ENCODE results near the gene MNX1.

The MNX1 gene

GRCh38 chr7:157027568-157028198 lies 17.2 kb upstream of the MNX1 start:
- peaks cover 52% of the 10 kb centered on the region for H3K27me3 ChIP-seq (ENCODE audit: insufficient read depth, poor library complexity, severe bottlenecking)
- TF ChIP-seq GABPA (IDR thresholded peaks at IDR 0.05; ENCODE audit: low read depth) (no peak), POLR2AphosphoS5 (IDR thresholded peaks at IDR 0.05; ENCODE audit: low read depth) (no peak), REST (IDR thresholded peaks at IDR 0.05; ENCODE audit: insufficient replicate concordance, low read depth) (no peak), CTCF (IDR thresholded peaks at IDR 0.05; ENCODE audit: insufficient read depth, low read length) (no peak), SPI1 (IDR thresholded peaks at IDR 0.05; ENCODE audit: borderline replicate concordance, low read depth) (no peak)
- no peak overlapping the region for H3K27ac ChIP-seq (replicated peaks)
- no peak for DNase-seq (ENCODE audit: low read depth in 1 of 2, low spot score in 1 of 2)
- H3K4me3 ChIP-seq (replicated peaks; ENCODE audit: insufficient read depth, low read length) = no peak overlapping the region

GRCh38 chr7:157024716-157025115 lies 14.3 kb upstream of the MNX1 start:
- H3K27ac ChIP-seq (replicated peaks) = no peak overlapping the region
- H3K4me3 ChIP-seq (replicated peaks; ENCODE audit: insufficient read depth, low read length) = no peak overlapping the region
- no peak for DNase-seq (ENCODE audit: low read depth in 1 of 2, low spot score in 1 of 2)
- TF ChIP-seq SPI1 (IDR thresholded peaks at IDR 0.05; ENCODE audit: borderline replicate concordance, low read depth) (no peak), GABPA (IDR thresholded peaks at IDR 0.05; ENCODE audit: low read depth) (no peak), POLR2AphosphoS5 (IDR thresholded peaks at IDR 0.05; ENCODE audit: low read depth) (no peak), REST (IDR thresholded peaks at IDR 0.05; ENCODE audit: insufficient replicate concordance, low read depth) (no peak), CTCF (IDR thresholded peaks at IDR 0.05; ENCODE audit: insufficient read depth, low read length) (no peak)
- H3K27me3 ChIP-seq (ENCODE audit: insufficient read depth, poor library complexity, severe bottlenecking) = peaks cover 75% of the 10 kb centered on the region

GRCh38 chr7:157023589-157023905 lies 13.1 kb upstream of the MNX1 start:
- no peak overlapping the region for H3K4me3 ChIP-seq (replicated peaks; ENCODE audit: insufficient read depth, low read length)
- TF ChIP-seq REST (IDR thresholded peaks at IDR 0.05; ENCODE audit: insufficient replicate concordance, low read depth) = no peak
- H3K27me3 ChIP-seq (ENCODE audit: insufficient read depth, poor library complexity, severe bottlenecking) = peaks cover 83% of the 10 kb centered on the region
- no peak for DNase-seq (ENCODE audit: low read depth in 1 of 2, low spot score in 1 of 2)
- H3K27ac ChIP-seq (replicated peaks) = no peak overlapping the region
